DND-41 (cell line): ENCODE data around the gene ABLIM1.

Experiments used
- ATAC-seq: fragments of 200-7000 bp; cut with Tn5 transposase; 3 replicates; pipeline ENCODE4 v1.9.1; 2021; ENCODE audit warnings: low read depth; ENCODE audit not compliant: insufficient read depth
- DNase-seq: peaks from one replicate; pipeline ENCODE4 v3.0.0-alpha.2; 2020
- H2AFZ ChIP-seq: 2 replicates; pipeline ENCODE4 v1.6.0; 2012; ENCODE audit warnings: low read depth, low read length
- H3K27ac ChIP-seq: 2 replicates; pipeline ENCODE4 v1.5.1; 2012; ENCODE audit warnings: low read length, inconsistent platforms
- H3K27me3 ChIP-seq: fragments of 200-600 bp; sonication (generic); 2 replicates; pipeline ENCODE4 v1.6.0; 2012; ENCODE audit warnings: low read length, mild to moderate bottlenecking, inconsistent platforms; ENCODE audit not compliant: insufficient read depth, poor library complexity
- H3K36me3 ChIP-seq: 2 replicates; pipeline ENCODE4 v1.5.1; 2012; ENCODE audit warnings: low read length, inconsistent platforms; ENCODE audit not compliant: insufficient read depth
- H3K4me1 ChIP-seq: 2 replicates; pipeline ENCODE4 v1.5.1; 2012; ENCODE audit warnings: mild to moderate bottlenecking, low read length; ENCODE audit not compliant: insufficient read depth
- H3K4me2 ChIP-seq: 2 replicates; pipeline ENCODE4 v1.6.0; 2012; ENCODE audit warnings: mild to moderate bottlenecking, moderate library complexity, low read length, inconsistent platforms; ENCODE audit not compliant: insufficient read depth
- H3K4me3 ChIP-seq, 2 experiments: fragments of 200-600 bp in 1 of 2; shearing (Covaris generic) in 1 of 2; 2 replicates each; pipeline ENCODE4 v1.5.1; 2012 to 2016; ENCODE audit warnings: inconsistent platforms in 2 of 2, low read length in 2 of 2, mild to moderate bottlenecking in 2 of 2, low read depth in 1 of 2, moderate library complexity in 1 of 2
- H3K79me2 ChIP-seq: 2 replicates; pipeline ENCODE4 v1.6.0; 2012; ENCODE audit warnings: low read length, inconsistent platforms; ENCODE audit not compliant: insufficient read depth
- H3K9ac ChIP-seq: 2 replicates; pipeline ENCODE4 v1.6.0; 2012; ENCODE audit warnings: low read depth, mild to moderate bottlenecking, inconsistent platforms, low read length, moderate library complexity
- H3K9me3 ChIP-seq: 2 replicates; pipeline ENCODE4 v1.5.1; 2012; ENCODE audit warnings: low read length, moderate library complexity, mild to moderate bottlenecking, inconsistent platforms; ENCODE audit not compliant: insufficient read depth, severe bottlenecking
- H4K20me1 ChIP-seq: 2 replicates; pipeline ENCODE4 v1.6.0; 2012; ENCODE audit warnings: low read length; ENCODE audit not compliant: insufficient read depth
- CTCF ChIP-seq: IDR thresholded peaks from 2 replicates; pipeline ENCODE4 v1.5.1; 2012; ENCODE audit warnings: borderline replicate concordance, low read length, moderate library complexity, mild to moderate bottlenecking; ENCODE audit not compliant: poor library complexity, severe bottlenecking; ENCODE audit errors: extremely low read depth
- EZH2 ChIP-seq: IDR thresholded peaks from 3 replicates; pipeline ENCODE4 v1.6.1; 2012; ENCODE audit warnings: borderline replicate concordance, low read depth, mild to moderate bottlenecking, moderate library complexity, low read length, inconsistent platforms; ENCODE audit not compliant: severe bottlenecking

Gene ABLIM1

GRCh38 chr10:114521255-114521654, 136.8 kb downstream of the ABLIM1 start:
- Histone ChIP-seq H3K4me3 (no peak overlapping the region), H4K20me1 (peaks cover 8% of the 10 kb centered on the region), H3K4me1 (peaks cover 19% of the 10 kb centered on the region), H3K36me3 (no peaks in the 10 kb centered on the region), H3K27me3 (peaks cover 58% of the 10 kb centered on the region), H3K27ac (no peak overlapping the region), H3K4me2 (no peak overlapping the region), H3K9ac (no peak overlapping the region), H2AFZ (no peak overlapping the region), H3K79me2 (no peaks in the 10 kb centered on the region), H3K9me3 (no peaks in the 10 kb centered on the region)
- no peak for DNase-seq
- no peak for ATAC-seq
- TF ChIP-seq CTCF (no peak), EZH2 (no peak)

GRCh38 chr10:114520453-114520852, 137.6 kb downstream of the ABLIM1 start:
- ATAC-seq (no peak), DNase-seq (no peak)
- H3K4me2 ChIP-seq: no peak overlapping the region
- no peak overlapping the region for H3K4me3 ChIP-seq
- H3K79me2 ChIP-seq: no peaks in the 10 kb centered on the region
- no peak overlapping the region for H3K9ac ChIP-seq
- H3K9me3 ChIP-seq: no peaks in the 10 kb centered on the region
- H3K27ac ChIP-seq: no peak overlapping the region
- peaks cover 11% of the 10 kb centered on the region for H3K4me1 ChIP-seq
- H4K20me1 ChIP-seq: 0 out of 2 replicates have a peak, but pooled peaks cover 6% of the 10 kb centered on the region
- H3K36me3 ChIP-seq: no peaks in the 10 kb centered on the region
- H3K27me3 ChIP-seq: peaks cover 60% of the 10 kb centered on the region
- no peak overlapping the region for H2AFZ ChIP-seq
- TF ChIP-seq EZH2: no peak
- no peak for TF ChIP-seq CTCF

GRCh38 chr10:114519756-114520293, 138.2 kb downstream of the ABLIM1 start:
- H3K27me3 ChIP-seq: peaks cover 64% of the 10 kb centered on the region
- no peaks in the 10 kb centered on the region for H3K79me2 ChIP-seq
- no peak overlapping the region for H3K4me3 ChIP-seq
- 0 out of 2 replicates have a peak, but pooled peaks cover 1% of the 10 kb centered on the region for H4K20me1 ChIP-seq
- peaks cover 5% of the 10 kb centered on the region for H3K4me1 ChIP-seq
- DNase-seq: no peak
- H3K4me2 ChIP-seq: no peak overlapping the region
- no peak overlapping the region for H3K9ac ChIP-seq
- no peak overlapping the region for H3K27ac ChIP-seq
- no peak overlapping the region for H2AFZ ChIP-seq
- TF ChIP-seq CTCF: no peak
- no peak for TF ChIP-seq EZH2
- no peaks in the 10 kb centered on the region for H3K36me3 ChIP-seq
- no peak for ATAC-seq
- H3K9me3 ChIP-seq: no peaks in the 10 kb centered on the region

- no peaks in the 10 kb centered on the region for H3K36me3 ChIP-seq
- no peak overlapping the region for H3K4me2 ChIP-seq
- TF ChIP-seq EZH2: no peak
- TF ChIP-seq CTCF: no peak
- peaks cover 62% of the 10 kb centered on the region for H3K27me3 ChIP-seq
- no peaks in the 10 kb centered on the region for H3K79me2 ChIP-seq
- no peak overlapping the region for H2AFZ ChIP-seq
- DNase-seq (no peak), ATAC-seq (no peak)
- no peak overlapping the region for H3K4me3 ChIP-seq
- H3K4me1 ChIP-seq: no peaks in the 10 kb centered on the region
- no peaks in the 10 kb centered on the region for H3K9me3 ChIP-seq
- H3K9ac ChIP-seq: no peak overlapping the region
- H3K27ac ChIP-seq: no peak overlapping the region
- no peaks in the 10 kb centered on the region for H4K20me1 ChIP-seq
Measured at GRCh38 chr10:114519306-114519669, 138.8 kb downstream of the ABLIM1 start.
